HG02623 (cell line): ENCODE results near the gene PRKRA.
"Not testable (repeated sequence)": the region's sequence is repeated elsewhere in the genome, so short reads cannot be mapped to it uniquely, and the experiment has no call there.

ENCODE experiments used
- ATAC-seq: cut with Tn5 transposase; IDR thresholded peaks from one replicate; pipeline ENCODE4 v1.9.1; 2021; ENCODE audit warnings: moderate library complexity; ENCODE audit not compliant: unreplicated experiment

PRKRA gene

GRCh38 chr2:178450774-178451525 lies at the start of gene PRKRA, which contains the start of gene PJVK:
Gene PRKRA, minus strand, starts transcription at chr2:178451175. Its CDS starts 145 bp downstream, at chr2:178451030.
Gene PJVK, plus strand, starts transcription at chr2:178451378. Its CDS starts 2,032 bp downstream, at chr2:178453410.
- peak; percentile 76 for ATAC-seq

GRCh38 chr2:178499640-178500039 lies 48.7 kb upstream of the PRKRA start:
- ATAC-seq: no peak

- no peak for ATAC-seq
Measured at GRCh38 chr2:178498137-178498536, 47.2 kb upstream of the PRKRA start.

- ATAC-seq: no peak
Measured at GRCh38 chr2:178496049-178496448, 45.1 kb upstream of the PRKRA start.

- no peak for ATAC-seq
Measured at GRCh38 chr2:178491612-178492011, 40.6 kb upstream of the PRKRA start.

- ATAC-seq: no peak
Measured at GRCh38 chr2:178485356-178485755, 34.4 kb upstream of the PRKRA start.

- ATAC-seq: no peak
Measured at GRCh38 chr2:178484245-178485041, 33.5 kb upstream of the PRKRA start.

- no peak for ATAC-seq
Measured at GRCh38 chr2:178482437-178482836, 31.5 kb upstream of the PRKRA start.

- ATAC-seq: peak; percentile 61
Measured at GRCh38 chr2:178480227-178481181, 29.5 kb upstream of the PRKRA start, which contains the start of gene PLEKHA3. Gene PLEKHA3, plus strand, starts transcription at chr2:178480457. Its CDS starts 413 bp downstream, at chr2:178480870.

GRCh38 chr2:178479758-178480226 lies 28.8 kb upstream of the PRKRA start:
- no peak for ATAC-seq

GRCh38 chr2:178479275-178479616 lies 28.3 kb upstream of the PRKRA start:
- no peak for ATAC-seq

- peak; percentile 39 for ATAC-seq
Measured at GRCh38 chr2:178478439-178479274, 27.7 kb upstream of the PRKRA start, which contains the start of gene FKBP7. Gene FKBP7, minus strand, starts transcription at chr2:178478600. Its CDS starts 101 bp downstream, at chr2:178478499.

GRCh38 chr2:178478130-178478438 lies 27.1 kb upstream of the PRKRA start:
- peak; percentile 1 for ATAC-seq

GRCh38 chr2:178477443-178478129 lies 26.6 kb upstream of the PRKRA start:
- no peak for ATAC-seq

GRCh38 chr2:178476477-178476876 lies 25.5 kb upstream of the PRKRA start:
- ATAC-seq: no peak

GRCh38 chr2:178474560-178474959 lies 23.6 kb upstream of the PRKRA start:
- ATAC-seq: no peak

GRCh38 chr2:178473931-178474330 lies 23.0 kb upstream of the PRKRA start:
- ATAC-seq: no peak

GRCh38 chr2:178473373-178473772 lies 22.4 kb upstream of the PRKRA start:
- ATAC-seq: no peak

GRCh38 chr2:178471313-178471712 lies 20.3 kb upstream of the PRKRA start:
- not testable (repeated sequence) for ATAC-seq
